H1 (cell line): ENCODE results near the gene TET2. TPM values are rescaled to one million over a fixed set of nuclear protein-coding genes. Genes with fewer than 3 reads are reported as not detected.

Source experiments
- CTCF ChIA-PET: fragments of 300-600 bp; sonication (Branson Sonifier 250); formaldehyde crosslinking; loops from one replicate; lab custom pipeline; 2021; ENCODE audit not compliant: partially characterized antibody; lab: Charles Lee
- POLR2A ChIA-PET: fragments of 300-600 bp; sonication (Branson Sonifier 250); formaldehyde crosslinking; loops from one replicate; lab custom pipeline; 2021; ENCODE audit warnings: inconsistent platforms; ENCODE audit not compliant: partially characterized antibody; lab: Charles Lee
- DNase-seq, 2 experiments: peaks; one replicate each; pipeline versions ENCODE4 v3.0.0 to v3.0.0-alpha.2; 2010 to 2022; ENCODE audit warnings: low spot score in 2 of 2, low read depth in 1 of 2, mixed read lengths in 1 of 2
- FAIRE-seq: peaks from 2 replicates; lab custom pipeline; 2011; peaks lifted over from hg19 to GRCh38; lab: Jason Lieb, UNC
- H2AFZ ChIP-seq: 2 replicates; pipeline ENCODE4 v1.8.1; 2012; ENCODE audit warnings: low read length, inconsistent platforms
- H2AK5ac ChIP-seq: 2 replicates; pipeline ENCODE4 v1.6.1; 2013; ENCODE audit warnings: low read depth, low read length
- H2BK120ac ChIP-seq: replicated peaks from 2 replicates; pipeline ENCODE3; 2013; ENCODE audit warnings: low read depth, low read length, inconsistent platforms
- H2BK12ac ChIP-seq: 2 replicates; pipeline ENCODE4 v1.6.1; 2013; ENCODE audit warnings: low read depth, low read length
- H2BK15ac ChIP-seq: 2 replicates; pipeline ENCODE4 v1.6.1; 2013; ENCODE audit warnings: low read length
- H2BK20ac ChIP-seq: 2 replicates; pipeline ENCODE4 v1.6.1; 2013; ENCODE audit warnings: low read length
- H2BK5ac ChIP-seq: 2 replicates; pipeline ENCODE4 v1.6.1; 2013; ENCODE audit warnings: low read depth, low read length
- H3K14ac ChIP-seq: 2 replicates; pipeline ENCODE4 v1.6.1; 2013; ENCODE audit warnings: inconsistent platforms; ENCODE audit not compliant: insufficient read length
- H3K18ac ChIP-seq: 2 replicates; pipeline ENCODE4 v1.6.1; 2013; ENCODE audit warnings: low read length; ENCODE audit errors: extremely low read depth
- H3K23ac ChIP-seq: 2 replicates; pipeline ENCODE4 v1.6.1; 2013; ENCODE audit warnings: inconsistent platforms; ENCODE audit not compliant: insufficient read length
- H3K23me2 ChIP-seq: 2 replicates; pipeline ENCODE4 v1.6.1; 2013; ENCODE audit warnings: low read depth, low read length
- H3K27ac ChIP-seq: 2 replicates; pipeline ENCODE4 v1.6.1; 2011; ENCODE audit warnings: low read depth, low read length, inconsistent platforms
- H3K27me3 ChIP-seq, 4 experiments: replicated peaks in 1 of 4; 1 replicate in 1 of 4; 2 replicates in 3 of 4; pipeline versions ENCODE4 v1.6.1 to v1.8.1; 2011 to 2013; ENCODE audit warnings: low read length in 3 of 4, mild to moderate bottlenecking in 3 of 4, inconsistent platforms in 2 of 4, mixed read lengths in 2 of 4, moderate library complexity in 1 of 4; ENCODE audit not compliant: control insufficient read depth in 3 of 4, insufficient read depth in 3 of 4; ENCODE audit errors: extremely low read depth in 1 of 4
- H3K36me3 ChIP-seq, 4 experiments: 2 replicates each; pipeline versions ENCODE4 v1.6.1 to v1.8.1; 2011 to 2013; ENCODE audit warnings: mild to moderate bottlenecking in 4 of 4, low read length in 3 of 4, moderate library complexity in 2 of 4, control low read depth in 1 of 4, inconsistent platforms in 1 of 4; ENCODE audit not compliant: insufficient read depth in 4 of 4, control insufficient read depth in 2 of 4
- H3K4ac ChIP-seq: replicated peaks from 2 replicates; pipeline ENCODE3; 2013; ENCODE audit warnings: low read length, low read depth, mixed read lengths, inconsistent platforms; ENCODE audit not compliant: insufficient read length
- H3K4me1 ChIP-seq, 4 experiments: replicated peaks in 1 of 4; 1 replicate in 1 of 4; 2 replicates in 3 of 4; pipeline versions ENCODE4 v1.6.1 to v1.8.1; 2011 to 2013; ENCODE audit warnings: low read length in 3 of 4, inconsistent platforms in 2 of 4, mixed read lengths in 1 of 4; ENCODE audit not compliant: insufficient read depth in 4 of 4, control insufficient read depth in 3 of 4
- H3K4me2 ChIP-seq, 2 experiments: 2 replicates each; pipeline versions ENCODE4 v1.6.1 to v1.8.1; 2011 to 2013; ENCODE audit warnings: low read depth in 2 of 2, low read length in 2 of 2, control low read depth in 1 of 2, inconsistent platforms in 1 of 2, mild to moderate bottlenecking in 1 of 2; ENCODE audit not compliant: insufficient read depth in 1 of 2
- H3K4me3 ChIP-seq, 4 experiments: fragments of 200-600, 300-600 bp in 1 of 4; sonication (generic), shearing (Covaris generic), sonication (Bioruptor Twin) in 1 of 4; 2 replicates each; pipeline versions ENCODE4 v1.5.1 to v1.8.1; 2011 to 2016; ENCODE audit warnings: low read length in 4 of 4, low read depth in 3 of 4, control low read depth in 2 of 4, inconsistent platforms in 2 of 4, mild to moderate bottlenecking in 2 of 4, mixed read lengths in 1 of 4, moderate library complexity in 1 of 4; ENCODE audit not compliant: insufficient read depth in 2 of 4; ENCODE audit errors: extremely low read depth in 1 of 4
- H3K56ac ChIP-seq: replicated peaks from 2 replicates; pipeline ENCODE3; 2013; ENCODE audit warnings: low read depth, mild to moderate bottlenecking, mixed read lengths, low read length, inconsistent platforms; ENCODE audit not compliant: insufficient read length
- H3K79me1 ChIP-seq: 2 replicates; pipeline ENCODE4 v1.6.1; 2013; ENCODE audit warnings: low read depth, low read length, control low read depth
- H3K79me2 ChIP-seq, 2 experiments: 2 replicates each; pipeline versions ENCODE4 v1.6.1 to v1.8.1; 2012 to 2013; ENCODE audit warnings: low read length in 2 of 2, mild to moderate bottlenecking in 2 of 2, inconsistent platforms in 1 of 2; ENCODE audit not compliant: insufficient read depth in 2 of 2, control insufficient read depth in 1 of 2
- H3K9ac ChIP-seq, 4 experiments: replicated peaks in 1 of 4; 1 replicate in 1 of 4; 2 replicates in 3 of 4; pipeline versions ENCODE4 v1.6.1 to v1.8.1; 2011 to 2013; ENCODE audit warnings: low read depth in 3 of 4, low read length in 3 of 4, control low read depth in 2 of 4, mild to moderate bottlenecking in 2 of 4, moderate library complexity in 2 of 4, inconsistent platforms in 1 of 4; ENCODE audit errors: extremely low read depth in 1 of 4
- H3K9me3 ChIP-seq, 2 experiments: 2 replicates each; pipeline versions ENCODE4 v1.6.1 to v1.8.1; 2012 to 2013; ENCODE audit warnings: mild to moderate bottlenecking in 2 of 2, moderate library complexity in 2 of 2, control low read depth in 1 of 2, inconsistent platforms in 1 of 2, low read depth in 1 of 2, low read length in 1 of 2, mixed read lengths in 1 of 2; ENCODE audit not compliant: insufficient read depth in 2 of 2
- H4K20me1 ChIP-seq, 2 experiments: replicated peaks in 1 of 2; 2 replicates each; pipeline versions ENCODE3 to v1.8.1; 2011 to 2013; ENCODE audit warnings: inconsistent platforms in 2 of 2, low read length in 2 of 2, mild to moderate bottlenecking in 1 of 2; ENCODE audit not compliant: insufficient read depth in 2 of 2, control insufficient read depth in 1 of 2
- H4K5ac ChIP-seq: 2 replicates; pipeline ENCODE4 v1.6.1; 2013; ENCODE audit warnings: low read length, low read depth, mixed read lengths, inconsistent platforms; ENCODE audit not compliant: insufficient read length
- H4K8ac ChIP-seq: 2 replicates; pipeline ENCODE4 v1.8.0; 2013; ENCODE audit warnings: mild to moderate bottlenecking, moderate library complexity, low read length, inconsistent platforms; ENCODE audit not compliant: insufficient read depth; ENCODE audit errors: extremely low read depth
- H4K91ac ChIP-seq: replicated peaks from 2 replicates; pipeline ENCODE3; 2013; ENCODE audit warnings: low read length, mixed read lengths, inconsistent platforms; ENCODE audit not compliant: insufficient read length
- ATF2 ChIP-seq: IDR thresholded peaks from 2 replicates; pipeline ENCODE4 v1.6.1; 2012; ENCODE audit warnings: low read length, inconsistent platforms
- BCL11A ChIP-seq, 2 experiments: IDR thresholded peaks; one replicate each; pipeline ENCODE4 v1.6.1; 2011; ENCODE audit warnings: low read depth in 2 of 2, low read length in 2 of 2, mild to moderate bottlenecking in 2 of 2
- CTBP2 ChIP-seq: IDR thresholded peaks from 2 replicates; pipeline ENCODE4 v1.7.0; 2011; ENCODE audit warnings: borderline replicate concordance, mild to moderate bottlenecking, moderate library complexity, mixed read lengths, low read length; ENCODE audit not compliant: insufficient read depth, insufficient read length
- EZH2 ChIP-seq: fragments of 200-600 bp; sonication (generic); IDR thresholded peaks from 2 replicates; pipeline ENCODE4 v1.7.1; 2012; ENCODE audit warnings: low read depth, mild to moderate bottlenecking, moderate library complexity, low read length, inconsistent platforms; ENCODE audit not compliant: severe bottlenecking
- GTF2F1 ChIP-seq: IDR thresholded peaks from 2 replicates; pipeline ENCODE4 v1.6.1; 2012; ENCODE audit warnings: low read depth, low read length, improper control_type of control experiment, borderline replicate concordance
- SP2 ChIP-seq: IDR thresholded peaks from 2 replicates; pipeline ENCODE4 v1.6.1; 2012; ENCODE audit warnings: mild to moderate bottlenecking, low read length, inconsistent platforms
- WGBS, 2 experiments: shearing (Covaris generic) in 1 of 2; methylation state at CpG; one replicate each; pipeline versions ENCODE4 v1.1.6 to v1.1.7; 2013 to 2015; ENCODE audit warnings: low lambda C conversion rate in 2 of 2, mixed read lengths in 2 of 2, inconsistent platforms in 1 of 2, low coverage in 1 of 2, missing lambda C conversion rate in 1 of 2; ENCODE audit not compliant: insufficient replicate concordance in 2 of 2, insufficient coverage in 1 of 2, insufficient read length in 1 of 2; ENCODE audit errors: extremely low coverage in 1 of 2, missing lambda C conversion rate in 1 of 2; 5-methylcytosine and 5-hydroxymethylcytosine counted together
- polyA plus RNA-seq, 7 experiments: library from polyadenylated mRNA; depleted of rRNA in 3 of 7; stranded (reverse) in 5 of 7; unstranded in 2 of 7; fragments of >200 nt in 5 of 7; fragments of 200-250 nt in 2 of 7; gene quantifications; 1 replicate in 5 of 7; 2 replicates in 1 of 7; 4 replicates in 1 of 7; pipeline versions ENCODE4 v1.2.1 to v1.2.3, GENCODE V29; 2011 to 2013; ENCODE audit warnings: missing spikeins in 2 of 7, mixed read lengths in 2 of 7
- total RNA-seq: library from RNA; stranded (reverse); fragmentation: NEBNext Ultra II Directional; extraction: Animal tissue kit (Norgen Biotek cat#: 25700); gene quantifications from 2 replicates; pipeline ENCODE4 v1.2.1, GENCODE V29; 2021
- TF ChIP-seq, protein P1 (sequence below), 3 experiments: IDR thresholded peaks; 1 replicate in 2 of 3; 2 replicates in 1 of 3; pipeline versions ENCODE4 v1.5.1 to v1.6.1; 2011; ENCODE audit warnings: low read length in 3 of 3, mild to moderate bottlenecking in 3 of 3, inconsistent platforms in 2 of 3, low read depth in 1 of 3, moderate library complexity in 1 of 3; ENCODE audit not compliant: insufficient read depth in 1 of 3; ENCODE audit errors: control extremely low read depth in 1 of 3
- TF ChIP-seq, protein P2 (sequence below): IDR thresholded peaks from 2 replicates; pipeline ENCODE4 v1.6.1; 2012; ENCODE audit warnings: inconsistent platforms

Gene TET2
- total and polyA plus RNA-seq, 2 of the 8 experiments (the other 6 are each of a cell fraction or from before 2014, with no cell fraction given): 1.0 to 2.6 TPM

- no peak overlapping the region for H3K18ac ChIP-seq
- H3K9me3 ChIP-seq: 0 out of 4 replicates have a peak, but pooled peaks cover 0 to 3% of the 10 kb centered on the region in 2 experiments
- H3K23me2 ChIP-seq: no peaks in the 10 kb centered on the region
- no peak overlapping the region for H3K9ac ChIP-seq
- no peak overlapping the region for H3K4me2 ChIP-seq
- WGBS, 2 experiments: 57% methylated on average over 5 of the region's 5 CpGs; no CpG with 5 or more reads in 1 of the 2 experiments
- CTCF ChIA-PET: interaction anchor here (1.0 to 1.4 kb wide), 2 partner anchors 12 to 265 kb away, joined by 4 to 5 read pairs; partner anchors contain the start of gene PPA2
- no peak overlapping the region for H2AK5ac ChIP-seq
- H2BK120ac ChIP-seq: no peak overlapping the region
- FAIRE-seq (no peak), DNase-seq (no peak)
- no peaks in the 10 kb centered on the region for H3K27me3 ChIP-seq
- H3K4me1 ChIP-seq: peaks cover 0 to 7% (median 0%) of the 10 kb centered on the region in 4 experiments; a peak in 1 of 7 replicates
- no peaks in the 10 kb centered on the region for H4K20me1 ChIP-seq
- no peak overlapping the region for H3K23ac ChIP-seq
- H3K14ac ChIP-seq: no peak overlapping the region
- H3K36me3 ChIP-seq: no peaks in the 10 kb centered on the region
- H4K5ac ChIP-seq: no peak overlapping the region
- H3K56ac ChIP-seq: no peak overlapping the region
- no peaks in the 10 kb centered on the region for H3K79me1 ChIP-seq
- no peak overlapping the region for H4K91ac ChIP-seq
- POLR2A ChIA-PET: no interaction called here
- H3K79me2 ChIP-seq: no peaks in the 10 kb centered on the region
- H3K4ac ChIP-seq: no peak overlapping the region
- no peak overlapping the region for H3K27ac ChIP-seq
- H2BK15ac ChIP-seq: no peak overlapping the region
- TF ChIP-seq CTBP2 (no peak), SP2 (no peak), GTF2F1 (no peak), EZH2 (no peak), ATF2 (no peak), BCL11A (IDR thresholded peaks at IDR 0.05; ENCODE audit: low read depth in 2 of 2, low read length in 2 of 2) (no peak)
- TF ChIP-seq, protein P1, sequence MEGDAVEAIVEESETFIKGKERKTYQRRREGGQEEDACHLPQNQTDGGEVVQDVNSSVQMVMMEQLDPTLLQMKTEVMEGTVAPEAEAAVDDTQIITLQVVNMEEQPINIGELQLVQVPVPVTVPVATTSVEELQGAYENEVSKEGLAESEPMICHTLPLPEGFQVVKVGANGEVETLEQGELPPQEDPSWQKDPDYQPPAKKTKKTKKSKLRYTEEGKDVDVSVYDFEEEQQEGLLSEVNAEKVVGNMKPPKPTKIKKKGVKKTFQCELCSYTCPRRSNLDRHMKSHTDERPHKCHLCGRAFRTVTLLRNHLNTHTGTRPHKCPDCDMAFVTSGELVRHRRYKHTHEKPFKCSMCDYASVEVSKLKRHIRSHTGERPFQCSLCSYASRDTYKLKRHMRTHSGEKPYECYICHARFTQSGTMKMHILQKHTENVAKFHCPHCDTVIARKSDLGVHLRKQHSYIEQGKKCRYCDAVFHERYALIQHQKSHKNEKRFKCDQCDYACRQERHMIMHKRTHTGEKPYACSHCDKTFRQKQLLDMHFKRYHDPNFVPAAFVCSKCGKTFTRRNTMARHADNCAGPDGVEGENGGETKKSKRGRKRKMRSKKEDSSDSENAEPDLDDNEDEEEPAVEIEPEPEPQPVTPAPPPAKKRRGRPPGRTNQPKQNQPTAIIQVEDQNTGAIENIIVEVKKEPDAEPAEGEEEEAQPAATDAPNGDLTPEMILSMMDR (IDR thresholded peaks at IDR 0.05; ENCODE audit: control extremely low read depth in 1 of 3, insufficient read depth in 1 of 3, low read depth in 1 of 3, low read length in 3 of 3): no peak
- TF ChIP-seq, protein P2, sequence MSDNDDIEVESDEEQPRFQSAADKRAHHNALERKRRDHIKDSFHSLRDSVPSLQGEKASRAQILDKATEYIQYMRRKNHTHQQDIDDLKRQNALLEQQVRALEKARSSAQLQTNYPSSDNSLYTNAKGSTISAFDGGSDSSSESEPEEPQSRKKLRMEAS: no peak
- H2BK12ac ChIP-seq: no peak overlapping the region
- H3K4me3 ChIP-seq: no peak overlapping the region
- no peak overlapping the region for H4K8ac ChIP-seq
- no peak overlapping the region for H2BK5ac ChIP-seq
- H2AFZ ChIP-seq: no peak overlapping the region
- H2BK20ac ChIP-seq: no peak overlapping the region
Observed at GRCh38 chr4:105208561-105208960, 61.9 kb downstream of the TET2 start.
